Ascending aorta (tissue), 2 donors: ENCODE data around the gene PARL. TPM values are rescaled to one million over a fixed set of nuclear protein-coding genes. Genes with fewer than 3 reads are reported as not detected.

ENCODE experiments used
- DNase-seq, 2 donors: peaks; one replicate each; pipeline ENCODE4 v3.0.0-alpha.2; 2019; ENCODE audit warnings: low spot score in 2 of 2
- H3K27ac ChIP-seq, 2 donors: fragments of 200-600 bp; sonication (generic); one replicate each; pipeline ENCODE4 v1.5.1; 2016 to 2017; ENCODE audit warnings: mild to moderate bottlenecking in 1 of 2
- H3K27me3 ChIP-seq: fragments of 200-600 bp; sonication (generic); one replicate; pipeline ENCODE4 v1.5.1; 2017
- H3K36me3 ChIP-seq, 2 donors: fragments of 200-600 bp; sonication (generic); one replicate each; pipeline ENCODE4 v1.5.1; 2016
- H3K4me1 ChIP-seq, 2 donors: fragments of 200-600 bp; sonication (generic); one replicate each; pipeline ENCODE4 v1.5.1; 2016 to 2017; ENCODE audit warnings: mild to moderate bottlenecking in 1 of 2
- H3K4me3 ChIP-seq, 2 donors: fragments of 200-600 bp; sonication (generic); one replicate each; pipeline ENCODE4 v1.5.1; 2016 to 2017; ENCODE audit warnings: mild to moderate bottlenecking in 1 of 2
- H3K9me3 ChIP-seq, 2 donors: fragments of 200-600 bp; sonication (generic); one replicate each; pipeline ENCODE4 v1.5.1; 2016
- CTCF ChIP-seq, 3 experiments: fragments of 200-600 bp in 2 of 3; fragments of 450-650 bp in 1 of 3; sonication (generic) in 2 of 3; IDR thresholded peaks; one replicate each; pipeline ENCODE4 v1.5.1; 2016 to 2019; ENCODE audit warnings: antibody characterized with exemption in 3 of 3, mild to moderate bottlenecking in 1 of 3, moderate library complexity in 1 of 3
- intact Hi-C: fragments of 100-400 bp; cut with DNase I; formaldehyde crosslinking; loops from one replicate; pipeline ENCODE4 v1.15.1; 2023
- total RNA-seq: library from RNA; depleted of rRNA; stranded (reverse); fragments of >200 nt; gene quantifications from one replicate; pipeline ENCODE4 v1.1.0, GENCODE V29; 2016

PARL gene
- total RNA-seq, 1 donor from 2014 or later: 14.3 TPM

- no peaks in the 10 kb centered on the region for H3K4me1 ChIP-seq
- TF ChIP-seq CTCF (IDR thresholded peaks at IDR 0.05): no peak
- H3K4me3 ChIP-seq: no peak overlapping the region
- H3K27ac ChIP-seq: no peak overlapping the region
- H3K9me3 ChIP-seq: no peaks in the 10 kb centered on the region
- H3K36me3 ChIP-seq: peaks cover 0 to 3% of the 10 kb centered on the region in 2 donors
- no peak for DNase-seq
- H3K27me3 ChIP-seq: no peaks in the 10 kb centered on the region
- intact Hi-C loops: no loop called here
Observed at GRCh38 chr3:183873914-183874313, 10.8 kb downstream of the PARL start.

- H3K27me3 ChIP-seq: no peaks in the 10 kb centered on the region
- intact Hi-C loops: no loop called here
Observed at GRCh38 chr3:183871541-183871940, 13.1 kb downstream of the PARL start.

GRCh38 chr3:183870563-183870962, 14.1 kb downstream of the PARL start:
- no peak for DNase-seq
- Histone ChIP-seq H3K4me3 (no peak overlapping the region), H3K27me3 (no peaks in the 10 kb centered on the region), H3K36me3 (peaks cover 22 to 23% of the 10 kb centered on the region in 2 donors), H3K9me3 (no peaks in the 10 kb centered on the region), H3K4me1 (no peaks in the 10 kb centered on the region), H3K27ac (no peak overlapping the region)
- no peak for TF ChIP-seq CTCF (IDR thresholded peaks at IDR 0.05)
- intact Hi-C loops: no loop called here

More at GRCh38 chr3:183871541-183871940, 13.1 kb downstream of the PARL start:
- no peaks in the 10 kb centered on the region for H3K9me3 ChIP-seq
- peaks cover 12 to 13% of the 10 kb centered on the region in 2 donors for H3K36me3 ChIP-seq
- no peak for DNase-seq
- H3K4me1 ChIP-seq: no peaks in the 10 kb centered on the region
- no peak for TF ChIP-seq CTCF (IDR thresholded peaks at IDR 0.05)
- no peak overlapping the region for H3K4me3 ChIP-seq
- no peak overlapping the region for H3K27ac ChIP-seq

GRCh38 chr3:183868796-183869195, 15.9 kb downstream of the PARL start:
- intact Hi-C loops: no loop called here
- Histone ChIP-seq H3K36me3 (peaks cover 35 to 39% of the 10 kb centered on the region in 2 donors), H3K27me3 (no peaks in the 10 kb centered on the region), H3K4me3 (no peak overlapping the region), H3K4me1 (no peaks in the 10 kb centered on the region), H3K27ac (no peak overlapping the region), H3K9me3 (no peaks in the 10 kb centered on the region)
- TF ChIP-seq CTCF (IDR thresholded peaks at IDR 0.05): no peak
- DNase-seq: no peak

GRCh38 chr3:183862610-183863009, 22.1 kb downstream of the PARL start:
- no peak for DNase-seq
- H3K9me3 ChIP-seq: no peaks in the 10 kb centered on the region
- no peak for TF ChIP-seq CTCF (IDR thresholded peaks at IDR 0.05)
- no peak overlapping the region for H3K4me3 ChIP-seq
- no peak overlapping the region for H3K27ac ChIP-seq
- intact Hi-C loops: no loop called here
- H3K36me3 ChIP-seq: peaks cover 63 to 98% of the 10 kb centered on the region in 2 donors
- no peaks in the 10 kb centered on the region for H3K4me1 ChIP-seq
- no peaks in the 10 kb centered on the region for H3K27me3 ChIP-seq

- Histone ChIP-seq H3K36me3 (peaks cover 37 to 69% of the 10 kb centered on the region in 2 donors), H3K4me1 (no peaks in the 10 kb centered on the region), H3K27me3 (no peaks in the 10 kb centered on the region), H3K27ac (no peak overlapping the region), H3K4me3 (no peak overlapping the region), H3K9me3 (no peaks in the 10 kb centered on the region)
- intact Hi-C loops: no loop called here
- DNase-seq: no peak
- TF ChIP-seq CTCF (IDR thresholded peaks at IDR 0.05): no peak
Observed at GRCh38 chr3:183857863-183858262, 26.8 kb downstream of the PARL start.
